GM19463 (cell line): Measurements from ENCODE around the gene LRFN3.
"Not testable (repeated sequence)": the region's sequence is repeated elsewhere in the genome, so short reads cannot be mapped to it uniquely, and the experiment has no call there.

ENCODE experiments used
- ATAC-seq: cut with Tn5 transposase; IDR thresholded peaks from one replicate; pipeline ENCODE4 v1.9.1; 2021; ENCODE audit warnings: mild to moderate bottlenecking, moderate library complexity; ENCODE audit not compliant: unreplicated experiment

LRFN3 gene

GRCh38 chr19:35904311-35905068, 31.7 kb upstream of the LRFN3 start:
- no peak for ATAC-seq

- no peak for ATAC-seq
Measured at GRCh38 chr19:35905178-35905727, 30.9 kb upstream of the LRFN3 start.

GRCh38 chr19:35907377-35907745, 28.8 kb upstream of the LRFN3 start:
- no peak for ATAC-seq

- ATAC-seq: no peak
Measured at GRCh38 chr19:35908010-35908441, 28.1 kb upstream of the LRFN3 start, which contains the start of gene TYROBP. TYROBP (minus strand) TSS chr19:35908295; CDS start chr19:35908228, 67 bp downstream.

GRCh38 chr19:35908973-35909683, 27.0 kb upstream of the LRFN3 start:
- peak; percentile 60 for ATAC-seq

- peak; percentile 7 for ATAC-seq
Measured at GRCh38 chr19:35909684-35910035, 26.5 kb upstream of the LRFN3 start.

- not testable (repeated sequence) for ATAC-seq
Measured at GRCh38 chr19:35910355-35910754, 25.8 kb upstream of the LRFN3 start.

- ATAC-seq: no peak
Measured at GRCh38 chr19:35911173-35911572, 25.0 kb upstream of the LRFN3 start.

- no peak for ATAC-seq
Measured at GRCh38 chr19:35911790-35912189, 24.4 kb upstream of the LRFN3 start.

GRCh38 chr19:35913589-35913988, 22.6 kb upstream of the LRFN3 start:
- ATAC-seq: no peak

- ATAC-seq: no peak
Measured at GRCh38 chr19:35915443-35915842, 20.7 kb upstream of the LRFN3 start.

GRCh38 chr19:35919306-35919705, 16.9 kb upstream of the LRFN3 start:
- no peak for ATAC-seq

- ATAC-seq: no peak
Measured at GRCh38 chr19:35921012-35921411, 15.2 kb upstream of the LRFN3 start.

GRCh38 chr19:35925501-35925900, 10.7 kb upstream of the LRFN3 start:
- ATAC-seq: no peak

GRCh38 chr19:35928507-35928906, 7.7 kb upstream of the LRFN3 start:
- no peak for ATAC-seq

- no peak for ATAC-seq
Measured at GRCh38 chr19:35929876-35930275, 6.3 kb upstream of the LRFN3 start.

GRCh38 chr19:35931161-35931873, 4.9 kb upstream of the LRFN3 start:
- ATAC-seq: peak; percentile 94

GRCh38 chr19:35931874-35932202, 4.3 kb upstream of the LRFN3 start:
- ATAC-seq: no peak

GRCh38 chr19:35932291-35932936, 3.8 kb upstream of the LRFN3 start:
- ATAC-seq: no peak

GRCh38 chr19:35936738-35937268, 629 bp downstream of the LRFN3 start:
- no peak for ATAC-seq
